Breast epithelium (tissue), 4 donors: ENCODE results near the gene TXNL4A. TPM values are rescaled to one million over a fixed set of nuclear protein-coding genes. Genes with fewer than 3 reads are reported as not detected.

Experiments used
- DNase-seq, 2 donors: peaks; one replicate each; pipeline ENCODE4 v3.0.0-alpha.2; 2019; ENCODE audit warnings: low spot score in 2 of 2
- H3K27ac ChIP-seq, 2 donors: fragments of 200-600 bp; sonication (generic) in 1 of 2; one replicate each; pipeline ENCODE4 v1.5.1; 2016 to 2019; ENCODE audit warnings: mild to moderate bottlenecking in 1 of 2
- H3K27me3 ChIP-seq, 2 donors: fragments of 200-600 bp; sonication (generic) in 1 of 2; one replicate each; pipeline versions ENCODE4 v1.5.1 to v1.6.0; 2017 to 2019; ENCODE audit warnings: control low read depth in 1 of 2, mild to moderate bottlenecking in 1 of 2
- H3K36me3 ChIP-seq: fragments of 200-600 bp; one replicate; pipeline ENCODE4 v1.5.1; 2019
- H3K4me1 ChIP-seq, 2 donors: fragments of 200-600 bp; sonication (generic); one replicate each; pipeline ENCODE4 v1.5.1; 2016 to 2019; ENCODE audit warnings: control low read depth in 1 of 2
- H3K4me3 ChIP-seq, 3 donors: fragments of 200-600 bp; sonication (generic); 1 replicate in 2 of 3; 2 replicates in 1 of 3; pipeline ENCODE4 v1.5.1; 2016 to 2019; ENCODE audit warnings: mild to moderate bottlenecking in 3 of 3, moderate library complexity in 2 of 3
- H3K9me3 ChIP-seq, 2 donors: fragments of 200-600 bp; sonication (generic) in 1 of 2; one replicate each; pipeline ENCODE4 v1.5.1; 2016 to 2019; ENCODE audit warnings: control low read depth in 1 of 2
- POLR2A ChIP-seq: fragments of 450-650 bp; IDR thresholded peaks from one replicate; pipeline ENCODE4 v1.6.1; 2016; ENCODE audit warnings: antibody characterized with exemption, mild to moderate bottlenecking, moderate library complexity
- POLR2AphosphoS5 ChIP-seq, 3 donors: sonication (generic); formaldehyde crosslinking; IDR thresholded peaks; one replicate each; pipeline ENCODE4 v1.6.1; 2017; ENCODE audit warnings: antibody characterized with exemption in 3 of 3
- intact Hi-C: fragments of 100-400 bp; cut with DNase I; formaldehyde crosslinking; loops from one replicate; pipeline ENCODE4 v1.15.1; 2023; ENCODE audit warnings: low total_unique reads
- total RNA-seq, 3 donors: library from RNA; depleted of rRNA; stranded (reverse); fragments of >200 nt; gene quantifications; one replicate each; pipeline ENCODE4 v1.1.0, GENCODE V29; 2016
- TF ChIP-seq, protein P1 (sequence below), 3 donors: fragments of 450-650 bp; IDR thresholded peaks; one replicate each; pipeline ENCODE4 v1.5.1; 2016 to 2017; ENCODE audit warnings: antibody characterized with exemption in 3 of 3, mild to moderate bottlenecking in 3 of 3, moderate library complexity in 3 of 3

TXNL4A gene
- total RNA-seq, 3 donors from 2014 or later = 21.4 to 39.2 (median 23.9) TPM

DNA sequence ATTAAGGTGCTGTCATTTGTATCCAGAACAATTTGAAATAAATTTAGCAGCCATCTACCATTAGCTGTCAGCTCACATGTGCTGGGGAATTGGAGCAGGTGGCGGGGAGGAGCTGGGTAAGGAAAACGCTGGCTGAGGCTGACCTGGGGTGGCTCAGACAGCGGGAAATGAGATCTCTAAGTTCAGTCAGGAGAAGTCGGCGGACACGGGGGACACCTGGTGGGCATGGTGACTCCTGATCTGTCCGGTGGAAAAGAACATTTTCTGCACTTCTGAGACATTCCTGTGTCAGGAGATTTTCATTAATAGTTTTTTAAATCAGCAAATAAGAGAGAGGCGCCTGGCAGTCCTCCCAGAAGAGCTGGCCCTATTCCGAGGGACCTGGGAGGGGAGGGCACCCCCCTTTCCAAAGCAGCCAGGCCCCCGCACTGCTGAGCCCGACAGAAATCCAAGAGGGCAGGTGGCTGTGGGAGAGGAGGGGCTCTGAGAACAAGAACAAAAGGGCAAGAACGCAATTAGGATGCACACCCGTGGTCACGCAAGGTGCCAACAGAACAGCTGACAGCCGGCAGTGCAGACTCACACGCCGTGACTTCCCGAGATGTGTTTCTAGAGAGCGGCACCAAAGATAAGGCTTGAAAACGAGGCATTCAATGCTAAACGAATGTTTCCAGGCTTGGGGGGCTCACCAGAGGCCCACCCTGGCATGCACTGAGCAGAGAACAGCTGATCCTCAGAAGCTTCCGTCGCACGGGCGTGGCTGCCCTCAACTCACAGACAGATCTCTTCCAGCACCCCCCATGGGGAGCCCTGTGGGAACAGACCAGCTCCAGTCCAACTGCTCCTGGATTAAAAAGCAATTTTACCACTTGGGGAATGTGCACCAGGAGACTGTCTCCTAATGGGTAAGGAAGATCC, 63.3 kb downstream of the TXNL4A start:
- TF ChIP-seq, protein P1, sequence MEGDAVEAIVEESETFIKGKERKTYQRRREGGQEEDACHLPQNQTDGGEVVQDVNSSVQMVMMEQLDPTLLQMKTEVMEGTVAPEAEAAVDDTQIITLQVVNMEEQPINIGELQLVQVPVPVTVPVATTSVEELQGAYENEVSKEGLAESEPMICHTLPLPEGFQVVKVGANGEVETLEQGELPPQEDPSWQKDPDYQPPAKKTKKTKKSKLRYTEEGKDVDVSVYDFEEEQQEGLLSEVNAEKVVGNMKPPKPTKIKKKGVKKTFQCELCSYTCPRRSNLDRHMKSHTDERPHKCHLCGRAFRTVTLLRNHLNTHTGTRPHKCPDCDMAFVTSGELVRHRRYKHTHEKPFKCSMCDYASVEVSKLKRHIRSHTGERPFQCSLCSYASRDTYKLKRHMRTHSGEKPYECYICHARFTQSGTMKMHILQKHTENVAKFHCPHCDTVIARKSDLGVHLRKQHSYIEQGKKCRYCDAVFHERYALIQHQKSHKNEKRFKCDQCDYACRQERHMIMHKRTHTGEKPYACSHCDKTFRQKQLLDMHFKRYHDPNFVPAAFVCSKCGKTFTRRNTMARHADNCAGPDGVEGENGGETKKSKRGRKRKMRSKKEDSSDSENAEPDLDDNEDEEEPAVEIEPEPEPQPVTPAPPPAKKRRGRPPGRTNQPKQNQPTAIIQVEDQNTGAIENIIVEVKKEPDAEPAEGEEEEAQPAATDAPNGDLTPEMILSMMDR (IDR thresholded peaks at IDR 0.05) = no peak
- TF ChIP-seq POLR2A = no peak
- TF ChIP-seq POLR2AphosphoS5 (IDR thresholded peaks at IDR 0.05) = no peak
- no peak overlapping the region for H3K27ac ChIP-seq
- intact Hi-C loops = no loop called here

DNA sequence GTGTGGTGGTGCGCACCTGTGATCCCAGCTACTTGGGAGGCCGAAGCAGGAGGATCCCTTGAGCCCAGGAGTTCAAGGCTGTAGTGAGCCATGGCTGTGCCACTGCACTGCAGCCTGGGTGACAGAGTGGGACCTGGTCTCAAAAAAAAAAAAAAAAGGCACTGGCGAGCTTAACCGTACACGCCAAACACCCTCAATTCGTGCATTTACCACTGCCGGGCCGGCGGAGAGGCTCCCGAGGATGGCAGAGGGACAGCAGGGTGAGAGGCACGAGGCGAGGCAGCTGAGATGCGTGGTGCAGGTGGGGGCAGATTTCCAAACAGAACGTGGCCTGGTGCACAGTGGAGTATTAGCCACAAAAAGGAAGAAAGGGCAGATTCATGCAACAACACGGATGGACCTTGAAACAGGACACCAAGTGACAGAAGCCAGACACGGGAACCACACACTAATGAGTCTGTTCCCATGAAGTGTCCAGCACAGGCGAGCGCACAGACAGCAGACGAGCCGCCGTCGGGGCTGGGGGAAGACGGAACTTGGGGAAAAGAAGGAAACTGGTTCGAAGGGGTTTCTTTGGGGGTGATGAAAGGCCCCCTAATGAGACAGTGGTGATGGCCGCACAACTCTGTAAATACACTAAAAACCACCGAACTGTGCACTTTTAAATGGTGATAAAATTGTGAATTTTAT, 64.3 kb downstream of the TXNL4A start:
- Histone ChIP-seq H3K4me3 (no peak overlapping the region), H3K27ac (no peak overlapping the region), H3K27me3 (no peaks in the 10 kb centered on the region), H3K36me3 (no peaks in the 10 kb centered on the region), H3K4me1 (no peaks in the 10 kb centered on the region), H3K9me3 (peaks cover 5 to 6% of the 10 kb centered on the region in 2 donors)
- TF ChIP-seq, protein P1 (IDR thresholded peaks at IDR 0.05) = no peak
- no peak for TF ChIP-seq POLR2AphosphoS5 (IDR thresholded peaks at IDR 0.05)
- TF ChIP-seq POLR2A = no peak
- peak; percentile 12 to 19 for DNase-seq
- intact Hi-C loops = no loop called here

More for the DNA sequence above, 63.3 kb downstream of the TXNL4A start:
- H3K9me3 ChIP-seq = peaks cover 13 to 15% of the 10 kb centered on the region in 2 donors
- no peaks in the 10 kb centered on the region for H3K27me3 ChIP-seq
- no peaks in the 10 kb centered on the region for H3K4me1 ChIP-seq
- H3K36me3 ChIP-seq = no peaks in the 10 kb centered on the region
- no peak overlapping the region for H3K4me3 ChIP-seq
- DNase-seq = peak; percentile 18 to 25

DNA sequence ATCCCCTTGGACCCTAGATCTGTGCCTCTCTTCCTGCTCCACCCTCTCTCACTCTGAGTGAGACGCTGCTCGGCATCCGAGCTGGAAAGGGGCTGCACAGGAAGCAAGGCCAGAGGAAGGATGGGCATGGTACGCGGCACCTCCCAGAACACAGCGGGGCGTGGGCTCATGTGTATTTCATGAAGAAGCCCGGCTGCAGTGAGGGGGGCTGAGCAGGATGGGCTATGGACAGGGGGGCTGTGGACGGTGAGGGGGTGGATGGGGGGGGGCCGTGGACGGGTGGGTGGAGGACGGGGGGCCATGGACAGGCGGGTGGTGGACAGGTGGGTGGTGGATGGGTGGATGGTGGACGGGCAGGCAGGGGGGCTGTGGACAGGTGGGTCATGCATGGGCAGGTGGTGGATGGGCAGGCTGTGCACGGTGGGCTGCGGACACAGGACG, 65.4 kb downstream of the TXNL4A start:
- no peak overlapping the region for H3K4me3 ChIP-seq
- peak in 1 of 2 donors; percentile 30 for DNase-seq
- H3K4me1 ChIP-seq = no peaks in the 10 kb centered on the region
- no peaks in the 10 kb centered on the region for H3K27me3 ChIP-seq
- intact Hi-C loops = no loop called here
- H3K9me3 ChIP-seq = no peaks in the 10 kb centered on the region
- TF ChIP-seq, protein P1 (IDR thresholded peaks at IDR 0.05) = no peak
- TF ChIP-seq POLR2AphosphoS5 (IDR thresholded peaks at IDR 0.05) (no peak), POLR2A (no peak)
- no peak overlapping the region for H3K27ac ChIP-seq
- peaks cover 7% of the 10 kb centered on the region for H3K36me3 ChIP-seq

DNA sequence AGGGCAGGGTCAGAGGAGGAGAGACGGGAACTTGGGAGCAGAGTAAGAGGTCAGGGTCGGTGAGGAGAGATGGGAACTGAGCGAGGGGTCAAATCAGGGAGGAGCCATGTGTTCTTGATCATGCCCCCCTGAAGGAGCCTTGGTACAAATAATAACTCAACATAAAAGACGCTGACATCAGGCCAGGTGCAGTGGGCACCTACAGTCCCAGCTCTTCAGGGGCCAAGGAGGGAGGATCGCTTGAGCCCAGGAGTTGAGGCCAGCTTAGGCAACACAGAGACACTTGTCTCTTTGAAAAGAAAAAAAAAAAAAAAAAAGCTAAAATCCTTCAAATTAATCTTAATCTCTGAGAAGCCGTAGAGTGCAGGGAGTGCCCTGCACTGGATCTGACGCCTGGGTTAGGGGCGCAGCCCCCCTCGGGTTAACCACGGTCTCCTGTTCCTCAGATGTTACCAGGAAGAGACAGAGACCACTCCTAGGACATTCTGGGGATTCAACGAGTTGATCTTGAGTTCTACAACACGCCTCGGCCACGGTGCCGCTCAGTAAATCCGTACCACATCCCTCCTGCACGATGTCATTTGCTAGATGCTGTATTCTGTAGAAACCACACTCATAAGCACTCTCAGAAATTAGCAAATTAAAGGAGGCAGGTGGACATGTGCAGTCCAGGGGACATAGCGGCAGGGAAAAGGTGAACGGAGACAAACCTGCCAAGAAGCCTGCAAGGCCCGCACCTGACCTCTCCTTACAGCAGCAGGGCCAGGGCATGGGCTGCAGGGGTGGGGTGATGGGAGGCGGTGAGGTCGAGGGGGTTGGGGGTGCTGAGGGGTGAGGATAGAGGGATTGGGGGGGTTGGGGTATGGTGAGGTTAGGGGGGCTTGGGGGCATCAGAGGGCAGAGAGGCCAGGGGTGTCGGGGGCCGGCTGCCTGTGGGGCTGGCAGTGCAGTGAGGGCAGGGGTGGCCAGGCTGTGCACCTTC, 66.1 kb downstream of the TXNL4A start:
- peak in 1 of 2 donors; percentile 28 for DNase-seq
- H3K36me3 ChIP-seq = peaks cover 7% of the 10 kb centered on the region

More for the DNA sequence above, 66.1 kb downstream of the TXNL4A start:
- intact Hi-C loops = no loop called here
- Histone ChIP-seq H3K27me3 (no peaks in the 10 kb centered on the region), H3K9me3 (no peaks in the 10 kb centered on the region), H3K4me3 (no peak overlapping the region), H3K27ac (no peak overlapping the region), H3K4me1 (no peaks in the 10 kb centered on the region)
- TF ChIP-seq POLR2AphosphoS5 (IDR thresholded peaks at IDR 0.05) (no peak), POLR2A (no peak)
- TF ChIP-seq, protein P1 (IDR thresholded peaks at IDR 0.05) = no peak

Other genes with a start within 250 kb of the TXNL4A start
- 1 to 10 TPM in 1 of 3 donors, under 1 TPM in 2; 0.32 to 1.6 (median 0.66) TPM for gene KCNG2, start 190.6 kb downstream of the TXNL4A start, total RNA-seq
- 100 to 1,000 TPM in 1 of 3 donors, 10 to 100 TPM in 2; 45.2 to 141 (median 65.9) TPM for gene SLC66A2, start 36.9 kb downstream of the TXNL4A start, total RNA-seq
- gene HSBP1L1, start 23.9 kb downstream of the TXNL4A start, total RNA-seq = 10 to 100 TPM; 24.6 to 42.1 (median 38.3) TPM
- gene RBFA, start 45.9 kb upstream of the TXNL4A start, total RNA-seq = 10 to 100 TPM; 35.2 to 42.3 (median 40.5) TPM
- gene ADNP2, start 120.7 kb upstream of the TXNL4A start, total RNA-seq = 10 to 100 TPM; 15.7 to 20.3 (median 20.1) TPM